Measurements from ENCODE around the gene GCKR. TPM values are rescaled to one million over a fixed set of nuclear protein-coding genes. Genes with fewer than 3 reads are reported as not detected.

Gene GCKR
- polyA plus RNA-seq, 1 donor from 2014 or later: 2.5 TPM

GRCh38 chr2:27501042-27501441 is 4.4 kb downstream of the GCKR start:
- Histone ChIP-seq H3K27ac (ENCODE audit: low read length) (no peak overlapping the region), H4K20me1 (ENCODE audit: insufficient read depth) (no peaks in the 10 kb centered on the region), H3K36me3 (ENCODE audit: insufficient read depth, low read length) (no peaks in the 10 kb centered on the region), H3K9me2 (ENCODE audit: insufficient read depth, low read length) (no peaks in the 10 kb centered on the region), H3K9me3 (ENCODE audit: low read length) (no peaks in the 10 kb centered on the region), H3K27me3 (ENCODE audit: insufficient read depth, low read depth, low read length) (peaks cover 7% of the 10 kb centered on the region), H3K4me2 (ENCODE audit: low read length) (no peak overlapping the region), H3K4me3 (ENCODE audit: low read length) (no peak overlapping the region), H3K79me2 (replicated peaks; ENCODE audit: insufficient read depth, low read length) (no peaks in the 10 kb centered on the region), H3K9ac (ENCODE audit: low read length) (no peak overlapping the region), H2AFZ (ENCODE audit: low read depth, low read length) (no peak overlapping the region), H3F3A (ENCODE audit: insufficient read depth, low read length, poor library complexity, severe bottlenecking) (no peaks in the 10 kb centered on the region)
- TF ChIP-seq CTCF (IDR thresholded peaks at IDR 0.05; ENCODE audit: poor library complexity, severe bottlenecking): no peak
- TF ChIP-seq TAF1 (IDR thresholded peaks at IDR 0.05; ENCODE audit: low read depth): no peak
- no peak for TF ChIP-seq POLR2AphosphoS5 (IDR thresholded peaks at IDR 0.05)
- TF ChIP-seq REST (IDR thresholded peaks at IDR 0.05; ENCODE audit: borderline replicate concordance): no peak
- no peak for TF ChIP-seq SMC3 (conservative IDR thresholded peaks at IDR 0.05; ENCODE audit: poor library complexity)
- TF ChIP-seq EP300 (conservative IDR thresholded peaks at IDR 0.05; ENCODE audit: poor library complexity, severe bottlenecking): no peak
- no peak for TF ChIP-seq RAD21 (conservative IDR thresholded peaks at IDR 0.05)

- H4K20me1 ChIP-seq (ENCODE audit: insufficient read depth): no peaks in the 10 kb centered on the region
- H3F3A ChIP-seq (ENCODE audit: insufficient read depth, low read length, poor library complexity, severe bottlenecking): no peaks in the 10 kb centered on the region
- H3K9me2 ChIP-seq (ENCODE audit: insufficient read depth, low read length): no peaks in the 10 kb centered on the region
- H3K36me3 ChIP-seq (ENCODE audit: insufficient read depth, low read length): no peaks in the 10 kb centered on the region
- H3K79me2 ChIP-seq (replicated peaks; ENCODE audit: insufficient read depth, low read length): no peaks in the 10 kb centered on the region
- TF ChIP-seq EZH2 (IDR thresholded peaks at IDR 0.05; ENCODE audit: borderline replicate concordance, insufficient read depth, low read length, poor library complexity, severe bottlenecking) (no peak), TAF1 (IDR thresholded peaks at IDR 0.05; ENCODE audit: low read depth) (no peak), CTCF (IDR thresholded peaks at IDR 0.05; ENCODE audit: poor library complexity, severe bottlenecking) (no peak), MXI1 (conservative IDR thresholded peaks at IDR 0.05; ENCODE audit: poor library complexity, severe bottlenecking) (no peak), RAD21 (conservative IDR thresholded peaks at IDR 0.05) (no peak), REST (IDR thresholded peaks at IDR 0.05; ENCODE audit: borderline replicate concordance) (no peak), EP300 (conservative IDR thresholded peaks at IDR 0.05; ENCODE audit: poor library complexity, severe bottlenecking) (no peak), SMC3 (conservative IDR thresholded peaks at IDR 0.05; ENCODE audit: poor library complexity) (no peak)
- H3K9ac ChIP-seq (ENCODE audit: low read length): no peak overlapping the region
- no peak overlapping the region for H2AFZ ChIP-seq (ENCODE audit: low read depth, low read length)
- no peak overlapping the region for H3K27ac ChIP-seq (ENCODE audit: low read length)
- no peak overlapping the region for H3K4me3 ChIP-seq (ENCODE audit: low read length)
- H3K9me3 ChIP-seq (ENCODE audit: low read length): no peaks in the 10 kb centered on the region
- H3K27me3 ChIP-seq (ENCODE audit: insufficient read depth, low read depth, low read length): peaks cover 3% of the 10 kb centered on the region
- no peak overlapping the region for H3K4me2 ChIP-seq (ENCODE audit: low read length)
Measured at GRCh38 chr2:27502142-27502541, 5.5 kb downstream of the GCKR start.
